Activated naive CD8-positive, alpha-beta T cell treated with anti-CD3 and anti-CD28 coated beads, Interleukin-2, amount 10 ng/mL, durations not matched to agents 7 days and 5 days (primary cell): ENCODE results near the gene CD9. TPM values are rescaled to one million over a fixed set of nuclear protein-coding genes. Genes with fewer than 3 reads are reported as not detected.

Experiments
- total RNA-seq, 2 experiments: library from RNA; stranded (reverse); gene quantifications; one replicate each; pipeline ENCODE4 v1.2.3, GENCODE V29; 2021

The CD9 gene
- total RNA-seq, 2 experiments from 2014 or later: 8.8 to 14.0 TPM

Other genes starting within 250 kb of the CD9 start
- under 1 TPM; 0.23 to 0.44 TPM for gene VWF, start 75.7 kb upstream of the CD9 start, total RNA-seq
- gene PLEKHG6, start 110.3 kb downstream of the CD9 start, total RNA-seq: not detected
- gene TNFRSF1A, start 141.7 kb downstream of the CD9 start, total RNA-seq: 10 to 100 TPM; 82.9 to 87.1 TPM
- 1 to 10 TPM in 1 of 2 experiments, under 1 TPM in 1; 0.43 to 1.1 TPM for gene SCNN1A, start 175.2 kb downstream of the CD9 start, total RNA-seq
- 1 to 10 TPM in 1 of 2 experiments, under 1 TPM in 1; 0.61 to 1.4 TPM for gene LTBR, start 183.8 kb downstream of the CD9 start, total RNA-seq
- 100 to 1,000 TPM; 152 to 158 TPM for gene CD27, start 244.6 kb downstream of the CD9 start, total RNA-seq